HG03521 (cell line): ENCODE measurements around the gene RPS27.
"Not testable (repeated sequence)": the region's sequence is repeated elsewhere in the genome, so short reads cannot be mapped to it uniquely, and the experiment has no call there.

Experiments
- ATAC-seq: cut with Tn5 transposase; IDR thresholded peaks from one replicate; pipeline ENCODE4 v1.9.1; 2021; ENCODE audit warnings: mild to moderate bottlenecking, moderate library complexity; ENCODE audit not compliant: unreplicated experiment

Gene RPS27

GRCh38 chr1:153960206-153960605 lies 30.4 kb upstream of the RPS27 start:
- no peak for ATAC-seq

GRCh38 chr1:153961421-153961820 lies 29.1 kb upstream of the RPS27 start:
- ATAC-seq = no peak

GRCh38 chr1:153962088-153963029 lies 28.2 kb upstream of the RPS27 start:
- ATAC-seq = no peak

GRCh38 chr1:153963030-153963849 lies 27.3 kb upstream of the RPS27 start, which contains the start of gene SLC39A1:
TSS of gene SLC39A1 (minus strand) at chr1:153963537. CDS start at chr1:153962715, 822 bp downstream.
- peak; percentile 47 for ATAC-seq

- ATAC-seq = no peak
Observed at GRCh38 chr1:153963850-153964331, 26.7 kb upstream of the RPS27 start.

- peak; percentile 72 for ATAC-seq
Observed at GRCh38 chr1:153967107-153967999, 23.2 kb upstream of the RPS27 start, which contains the start of gene CREB3L4. TSS of gene CREB3L4 (plus strand) at chr1:153967902. CDS start at chr1:153968526, 624 bp downstream.

- no peak for ATAC-seq
Observed at GRCh38 chr1:153968000-153968363, 22.6 kb upstream of the RPS27 start.

- no peak for ATAC-seq
Observed at GRCh38 chr1:153968408-153968807, 22.2 kb upstream of the RPS27 start.

- no peak for ATAC-seq
Observed at GRCh38 chr1:153968972-153969371, 21.6 kb upstream of the RPS27 start.

GRCh38 chr1:153970346-153970745 lies 20.2 kb upstream of the RPS27 start:
- ATAC-seq = no peak

- ATAC-seq = no peak
Observed at GRCh38 chr1:153973071-153973470, 17.5 kb upstream of the RPS27 start.

- ATAC-seq = no peak
Observed at GRCh38 chr1:153973525-153973924, 17.0 kb upstream of the RPS27 start.

- no peak for ATAC-seq
Observed at GRCh38 chr1:153976819-153977249, 13.7 kb upstream of the RPS27 start.

GRCh38 chr1:153977250-153978240 lies 13.0 kb upstream of the RPS27 start, which contains the start of gene JTB:
TSS of gene JTB (minus strand) at chr1:153977674. CDS start at chr1:153977252, 422 bp downstream.
- peak; percentile 82 for ATAC-seq

- ATAC-seq = no peak
Observed at GRCh38 chr1:153978274-153978909, 12.2 kb upstream of the RPS27 start.

GRCh38 chr1:153979091-153979490 lies 11.5 kb upstream of the RPS27 start:
- not testable (repeated sequence) for ATAC-seq

- ATAC-seq = not testable (repeated sequence)
Observed at GRCh38 chr1:153981735-153982134, 8.8 kb upstream of the RPS27 start.

- no peak for ATAC-seq
Observed at GRCh38 chr1:153984123-153984894, 6.3 kb upstream of the RPS27 start.
